Renal pelvis (tissue), 4 donors: ENCODE data around the gene GNGT2. TPM values are rescaled to one million over a fixed set of nuclear protein-coding genes. Genes with fewer than 3 reads are reported as not detected.
"Not testable (repeated sequence)": the region's sequence is repeated elsewhere in the genome, so short reads cannot be mapped to it uniquely, and the experiment has no call there.

Experiments
- DNase-seq: peaks from one replicate; pipeline ENCODE4 v3.0.0-alpha.2; 2013
- polyA plus RNA-seq, 3 donors: library from polyadenylated mRNA; unstranded; fragments of 120-200 nt; gene quantifications; one replicate each; pipeline ENCODE4 v1.2.1, GENCODE V29; 2013; ENCODE audit not compliant: insufficient read length in 3 of 3

Gene GNGT2
- polyA plus RNA-seq, 3 donors, result 1.2 to 2.2 (median 1.7) TPM

GRCh38 chr17:49209061-49209571 lies 1.3 kb downstream of the GNGT2 start:
- no peak for DNase-seq

- no peak for DNase-seq
These were observed 5.9 kb downstream of the GNGT2 start for GRCh38 chr17:49204516-49204915.

- no peak for DNase-seq
These were observed 6.6 kb downstream of the GNGT2 start for GRCh38 chr17:49203796-49204195.

GRCh38 chr17:49201481-49201927 lies 8.9 kb downstream of the GNGT2 start:
- no peak for DNase-seq

GRCh38 chr17:49200423-49201083 lies 9.8 kb downstream of the GNGT2 start:
- DNase-seq, result no peak

- no peak for DNase-seq
These were observed 12.2 kb downstream of the GNGT2 start for GRCh38 chr17:49198211-49198610.

- no peak for DNase-seq
These were observed 12.9 kb downstream of the GNGT2 start for GRCh38 chr17:49197346-49197998.

- DNase-seq, result no peak
These were observed 13.9 kb downstream of the GNGT2 start for GRCh38 chr17:49196520-49196919.

- no peak for DNase-seq
These were observed 14.6 kb downstream of the GNGT2 start for GRCh38 chr17:49195751-49196150.

- no peak for DNase-seq
These were observed 16.1 kb downstream of the GNGT2 start for GRCh38 chr17:49194297-49194607.

GRCh38 chr17:49193513-49194296 lies 16.7 kb downstream of the GNGT2 start:
- DNase-seq, result peak; percentile 86

- DNase-seq, result peak; percentile 89
These were observed 18.2 kb downstream of the GNGT2 start for GRCh38 chr17:49191917-49192741.

GRCh38 chr17:49191409-49191916 lies 18.9 kb downstream of the GNGT2 start:
- no peak for DNase-seq

GRCh38 chr17:49190932-49191331 lies 19.4 kb downstream of the GNGT2 start:
- DNase-seq, result no peak

GRCh38 chr17:49187301-49187700 lies 23.1 kb downstream of the GNGT2 start:
- DNase-seq, result no peak

- DNase-seq, result not testable (repeated sequence)
These were observed 25.0 kb downstream of the GNGT2 start for GRCh38 chr17:49185381-49185780.

GRCh38 chr17:49184522-49184921 lies 25.9 kb downstream of the GNGT2 start:
- DNase-seq, result not testable (repeated sequence)

- no peak for DNase-seq
These were observed 26.6 kb downstream of the GNGT2 start for GRCh38 chr17:49183801-49184200.

- no peak for DNase-seq
These were observed 27.0 kb downstream of the GNGT2 start for GRCh38 chr17:49183341-49183740.

- DNase-seq, result no peak
These were observed 29.3 kb downstream of the GNGT2 start for GRCh38 chr17:49180998-49181635.

GRCh38 chr17:49180303-49180702 lies 30.1 kb downstream of the GNGT2 start:
- DNase-seq, result peak; percentile 16
